Endothelial cell of umbilical vein (primary cell): ENCODE results near the gene TPP2. TPM values are rescaled to one million over a fixed set of nuclear protein-coding genes. Genes with fewer than 3 reads are reported as not detected.
A peak's percentile ranks its signal among the peaks of the same experiment; 100 is the strongest.

Source experiments
- BruUV-seq: library from RNA; stranded (reverse); fragments of 400-500 nt; replicated peaks from 2 replicates; lab custom pipeline; 2021; lab: Mats Ljungman, UMichigan
- CTCF ChIA-PET: fragments of 300-600, 350-600 bp; sonication (Branson Sonifier 250); formaldehyde crosslinking; loops from one replicate; lab custom pipeline; 2021; ENCODE audit warnings: antibody characterized with exemption, inconsistent platforms; lab: Charles Lee
- POLR2A ChIA-PET: fragments of 300-600, 350-600 bp; sonication (Branson Sonifier 250); formaldehyde crosslinking; loops from one replicate; lab custom pipeline; 2021; ENCODE audit warnings: antibody characterized with exemption, inconsistent platforms; lab: Charles Lee
- DNase-seq: peaks from one replicate; pipeline ENCODE4 v3.0.0-alpha.2; 2011; ENCODE audit warnings: low read depth, low spot score
- FAIRE-seq: peaks from 2 replicates; lab custom pipeline; 2011; peaks lifted over from hg19 to GRCh38; lab: Jason Lieb, UNC
- H2AFZ ChIP-seq: 2 replicates; pipeline ENCODE4 v1.6.0; 2012; ENCODE audit warnings: low read depth, low read length, control low read depth, inconsistent platforms
- H3K27ac ChIP-seq: 2 replicates; pipeline ENCODE4 v1.5.1; 2011; ENCODE audit warnings: low read depth, mild to moderate bottlenecking, control low read depth, low read length, moderate library complexity; ENCODE audit not compliant: insufficient read depth
- H3K27me3 ChIP-seq, 2 experiments: 2 replicates each; pipeline versions ENCODE4 v1.6.0 to v1.6.1; 2011; ENCODE audit warnings: low read length in 2 of 2, mixed read lengths in 1 of 2; ENCODE audit not compliant: control insufficient read depth in 2 of 2, insufficient read depth in 2 of 2
- H3K36me3 ChIP-seq, 2 experiments: 2 replicates in 1 of 2; 3 replicates in 1 of 2; pipeline ENCODE4 v1.5.1; 2011; ENCODE audit warnings: low read length in 2 of 2, mild to moderate bottlenecking in 1 of 2, moderate library complexity in 1 of 2; ENCODE audit not compliant: control insufficient read depth in 2 of 2, insufficient read depth in 2 of 2; ENCODE audit errors: extremely low read depth in 1 of 2
- H3K4me1 ChIP-seq: 3 replicates; pipeline ENCODE4 v1.5.1; 2011; ENCODE audit warnings: mild to moderate bottlenecking, low read length; ENCODE audit not compliant: control insufficient read depth, insufficient read depth; ENCODE audit errors: extremely low read depth
- H3K4me2 ChIP-seq: 2 replicates; pipeline ENCODE4 v1.6.1; 2011; ENCODE audit warnings: low read length, control low read depth, mixed read lengths; ENCODE audit not compliant: insufficient read depth
- H3K4me3 ChIP-seq, 3 experiments: fragments of 200-600 bp in 1 of 3; sonication (generic), shearing (Covaris generic) in 1 of 3; replicated peaks in 1 of 3; 2 replicates each; pipeline ENCODE4 v1.5.1; 2011 to 2016; ENCODE audit warnings: control low read depth in 3 of 3, low read length in 3 of 3, mild to moderate bottlenecking in 2 of 3, inconsistent platforms in 1 of 3, low read depth in 1 of 3, moderate library complexity in 1 of 3; ENCODE audit not compliant: insufficient read depth in 1 of 3
- H3K79me2 ChIP-seq: 2 replicates; pipeline ENCODE4 v1.6.0; 2012; ENCODE audit warnings: low read length, inconsistent platforms; ENCODE audit not compliant: control insufficient read depth, insufficient read depth
- H3K9ac ChIP-seq: replicated peaks from 2 replicates; pipeline ENCODE3; 2011; ENCODE audit warnings: low read length, control low read depth; ENCODE audit not compliant: insufficient read depth; ENCODE audit errors: extremely low read depth
- H3K9me1 ChIP-seq: replicated peaks from 3 replicates; pipeline ENCODE4 v1.6.0; 2011; ENCODE audit warnings: mild to moderate bottlenecking, low read length; ENCODE audit not compliant: control insufficient read depth, insufficient read depth; ENCODE audit errors: extremely low read depth
- H3K9me3 ChIP-seq: replicated peaks from 2 replicates; pipeline ENCODE4 v1.5.1; 2012; ENCODE audit warnings: low read length, inconsistent platforms; ENCODE audit not compliant: control insufficient read depth, insufficient read depth
- H4K20me1 ChIP-seq: replicated peaks from 2 replicates; pipeline ENCODE3; 2011; ENCODE audit warnings: mild to moderate bottlenecking, low read length; ENCODE audit not compliant: control insufficient read depth, insufficient read depth; ENCODE audit errors: extremely low read depth
- CTCF ChIP-seq, 2 donors: IDR thresholded peaks; 1 replicate in 1 of 2; 2 replicates in 1 of 2; pipeline ENCODE4 v1.5.1; 2011; ENCODE audit warnings: low read length in 2 of 2, mild to moderate bottlenecking in 2 of 2, moderate library complexity in 2 of 2, control low read depth in 1 of 2, inconsistent platforms in 1 of 2, low read depth in 1 of 2; ENCODE audit not compliant: insufficient read depth in 1 of 2; ENCODE audit errors: extremely low read depth in 1 of 2
- FOS ChIP-seq: IDR thresholded peaks from 2 replicates; pipeline ENCODE4 v1.6.1; 2011; ENCODE audit warnings: mild to moderate bottlenecking, low read length, moderate library complexity, borderline replicate concordance; ENCODE audit not compliant: insufficient read depth
- MAX ChIP-seq: IDR thresholded peaks from 2 replicates; pipeline ENCODE4 v1.6.1; 2011; ENCODE audit not compliant: insufficient read depth, insufficient read length
- POLR2A ChIP-seq: IDR thresholded peaks from 2 replicates; pipeline ENCODE4 v1.6.1; 2012; ENCODE audit warnings: low read depth, mild to moderate bottlenecking, control low read depth, low read length
- dilution Hi-C: fragments of 300-500 bp; cut with MboI; formaldehyde crosslinking; loops from one replicate; pipeline ENCODE4 v1.15.0; 2019; ENCODE audit warnings: low sequenced_read_pairs; ENCODE audit not compliant: extremely low pct_ligation_motif_present
- intact Hi-C: fragments of 100-400 bp; cut with micrococcal nuclease; formaldehyde crosslinking; loops from one replicate; pipeline ENCODE4 v1.10.0; 2022
- polyA plus RNA-seq, 4 experiments: library from polyadenylated mRNA; depleted of rRNA in 3 of 4; stranded (reverse) in 3 of 4; unstranded in 1 of 4; fragments of >200 nt; gene quantifications; 2 replicates each; pipeline versions ENCODE4 v1.2.1 to v1.2.3, GENCODE V29; 2011 to 2012; ENCODE audit warnings: missing spikeins in 1 of 4
- total RNA-seq: library from RNA; stranded (reverse); gene quantifications from 2 replicates; pipeline ENCODE4 v1.2.3, GENCODE V29; 2021

TPP2 gene
- total and polyA plus RNA-seq, 2 donors (not counting 3 experiments of a cell fraction or from before 2014, with no cell fraction given) = 11.5 to 46.7 TPM

DNA sequence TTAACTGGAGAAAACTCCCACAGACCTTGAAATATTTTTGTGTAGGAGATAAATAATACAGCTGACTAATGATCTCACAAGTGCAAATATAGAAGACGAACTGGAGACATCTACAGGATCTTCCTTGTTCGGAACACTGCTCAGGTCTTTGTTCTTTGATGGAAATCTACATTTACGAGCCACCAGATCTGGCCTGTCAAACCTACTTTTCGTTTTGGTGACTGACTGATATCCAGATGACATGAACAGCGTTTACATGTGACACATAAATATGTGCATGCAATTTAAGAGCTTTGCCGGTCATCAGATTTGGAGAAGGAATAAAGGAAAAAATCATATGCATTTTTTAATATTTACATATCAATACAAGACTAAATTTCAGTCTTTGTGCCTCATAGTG is 24.5 kb upstream of the TPP2 start:
- H3K9me3 ChIP-seq = no peaks in the 10 kb centered on the region
- dilution Hi-C loops (no loop called here), intact Hi-C loops (no loop called here)
- CTCF ChIA-PET = interaction anchor here (1.2 to 4.0 kb wide), 6 partner anchors 9 to 1428 kb away, joined by 3 to 12 read pairs (median 5); no protein-coding TSS in a partner anchor
- DNase-seq = no peak
- H3K79me2 ChIP-seq = no peaks in the 10 kb centered on the region
- peaks cover 13 to 18% of the 10 kb centered on the region in 2 experiments for H3K27me3 ChIP-seq
- H3K9ac ChIP-seq = no peak overlapping the region
- TF ChIP-seq MAX = no peak
- no peak overlapping the region for H3K4me3 ChIP-seq
- FAIRE-seq = no peak
- H2AFZ ChIP-seq = no peak overlapping the region
- H4K20me1 ChIP-seq = no peaks in the 10 kb centered on the region
- no peak overlapping the region for H3K27ac ChIP-seq
- H3K4me1 ChIP-seq = no peaks in the 10 kb centered on the region
- no peaks in the 10 kb centered on the region for H3K9me1 ChIP-seq
- no peaks in the 10 kb centered on the region for H3K36me3 ChIP-seq
- H3K4me2 ChIP-seq = no peak overlapping the region
- no TSS peak for BruUV-seq
- POLR2A ChIA-PET = no interaction called here

- H3K27me3 ChIP-seq = peaks cover 20 to 22% of the 10 kb centered on the region in 2 experiments
- H3K36me3 ChIP-seq = no peaks in the 10 kb centered on the region
- H4K20me1 ChIP-seq = no peaks in the 10 kb centered on the region
- dilution Hi-C loops (loop anchor here (25.0 kb wide), 1 partner anchor 282 kb away; no protein-coding TSS in a partner anchor), intact Hi-C loops (loop anchor here (1.0 kb wide), 3 partner anchors 145 to 267 kb away; no protein-coding TSS in a partner anchor)
- CTCF ChIA-PET = interaction anchor here (0.9 to 3.7 kb wide), 7 partner anchors 8 to 290 kb away, joined by 3 to 64 read pairs (median 4); no protein-coding TSS in a partner anchor
- no peak overlapping the region for H3K27ac ChIP-seq
- POLR2A ChIA-PET = no interaction called here
- no peaks in the 10 kb centered on the region for H3K4me1 ChIP-seq
- H3K79me2 ChIP-seq = no peaks in the 10 kb centered on the region
- no peaks in the 10 kb centered on the region for H3K9me1 ChIP-seq
- H3K4me3 ChIP-seq = no peak overlapping the region
- no TSS peak for BruUV-seq
- H2AFZ ChIP-seq = no peak overlapping the region
- FAIRE-seq (peak; percentile 85), DNase-seq (peak; percentile 74)
- H3K4me2 ChIP-seq = no peak overlapping the region
- H3K9me3 ChIP-seq = no peaks in the 10 kb centered on the region
- H3K9ac ChIP-seq = no peak overlapping the region
- no peak for TF ChIP-seq POLR2A
- TF ChIP-seq FOS = no peak
- peak; percentile 49 for TF ChIP-seq CTCF (IDR thresholded peaks at IDR 0.05; ENCODE audit: extremely low read depth in 1 of 2, insufficient read depth in 1 of 2, low read depth in 1 of 2, low read length in 2 of 2)
These were observed 16.1 kb upstream of the TPP2 start for GRCh38 chr13:102580552-102581169.
